HepG2 (cell line): ENCODE measurements around the gene DAZL. TPM values are rescaled to one million over a fixed set of nuclear protein-coding genes. Genes with fewer than 3 reads are reported as not detected.

ENCODE experiments used
- ATAC-seq: fragments of 200-7000 bp; cut with Tn5 transposase; 3 replicates; pipeline ENCODE4 v1.9.1; 2020; ENCODE audit warnings: mild to moderate bottlenecking, moderate library complexity
- BruUV-seq: library from RNA; stranded (reverse); fragments of 400-500 nt; replicated peaks from 2 replicates; lab custom pipeline; 2021; lab: Mats Ljungman, UMichigan
- CTCF ChIA-PET: fragments of 300-600 bp; formaldehyde crosslinking; extraction: SDS; loops from one replicate; lab custom pipeline; 2021; ENCODE audit warnings: low total read pairs, inconsistent platforms, low intra/inter-chr PET ratio; lab: Yijun Ruan, JAX
- POLR2A ChIA-PET: fragments of 350-600 bp; sonication (Branson Sonifier 250); formaldehyde crosslinking; loops from one replicate; lab custom pipeline; 2020; ENCODE audit warnings: antibody characterized with exemption, inconsistent platforms; lab: Yijun Ruan, JAX
- DNase-seq: peaks from one replicate; pipeline ENCODE4 v3.0.0-alpha.2; 2015; ENCODE audit warnings: low spot score
- FAIRE-seq: peaks from 3 replicates; lab custom pipeline; 2011; peaks lifted over from hg19 to GRCh38; lab: Jason Lieb, UNC
- H2AFZ ChIP-seq: one replicate; pipeline ENCODE4 v1.6.1; 2011; ENCODE audit warnings: low read length, inconsistent platforms
- H3K27ac ChIP-seq: fragments of 300-600 bp; 3 replicates; pipeline ENCODE4 v1.8.0; 2011; ENCODE audit warnings: mixed run types, mild to moderate bottlenecking, mixed read lengths, low read length, inconsistent platforms; ENCODE audit not compliant: insufficient read depth; ENCODE audit errors: extremely low read length
- H3K27me3 ChIP-seq, 2 experiments: fragments of 200-600 bp in 1 of 2; 2 replicates in 1 of 2; 3 replicates in 1 of 2; pipeline versions ENCODE4 v1.6.0 to v1.8.0; 2011; ENCODE audit warnings: low read length in 2 of 2, mild to moderate bottlenecking in 2 of 2, moderate library complexity in 2 of 2, inconsistent platforms in 1 of 2; ENCODE audit not compliant: insufficient read depth in 2 of 2, control insufficient read depth in 1 of 2
- H3K36me3 ChIP-seq, 2 experiments: fragments of 200-600 bp in 1 of 2; replicated peaks in 1 of 2; 2 replicates in 1 of 2; 3 replicates in 1 of 2; pipeline versions ENCODE4 v1.5.1 to v1.8.0; 2011; ENCODE audit warnings: low read length in 2 of 2, inconsistent platforms in 1 of 2; ENCODE audit not compliant: insufficient read depth in 2 of 2, control insufficient read depth in 1 of 2
- H3K4me1 ChIP-seq: 2 replicates; pipeline ENCODE4 v1.5.1; 2012; ENCODE audit warnings: low read length, inconsistent platforms; ENCODE audit not compliant: insufficient read depth
- H3K4me2 ChIP-seq: 2 replicates; pipeline ENCODE4 v1.6.0; 2011; ENCODE audit warnings: low read depth, low read length, inconsistent platforms
- H3K4me3 ChIP-seq, 3 experiments: fragments of 200-600 bp in 1 of 3; sonication (generic), shearing (Covaris generic) in 1 of 3; replicated peaks in 1 of 3; 2 replicates each; pipeline ENCODE4 v1.5.1; 2011 to 2016; ENCODE audit warnings: low read length in 3 of 3, inconsistent platforms in 2 of 3, low read depth in 2 of 3, mild to moderate bottlenecking in 2 of 3, control low read depth in 1 of 3, mixed read lengths in 1 of 3; ENCODE audit not compliant: insufficient read depth in 1 of 3
- H3K79me2 ChIP-seq: one replicate; pipeline ENCODE4 v1.6.1; 2011; ENCODE audit warnings: low read length, inconsistent platforms; ENCODE audit not compliant: insufficient read depth
- H3K9ac ChIP-seq: 2 replicates; pipeline ENCODE4 v1.6.0; 2011; ENCODE audit warnings: mild to moderate bottlenecking, low read depth, low read length, inconsistent platforms; ENCODE audit not compliant: insufficient read depth
- H3K9me3 ChIP-seq: 2 replicates; pipeline ENCODE4 v1.5.1; 2012; ENCODE audit warnings: mild to moderate bottlenecking, low read length
- H4K20me1 ChIP-seq: 2 replicates; pipeline ENCODE4 v1.6.0; 2011; ENCODE audit warnings: inconsistent platforms, mild to moderate bottlenecking, low read length, moderate library complexity; ENCODE audit not compliant: insufficient read depth
- CTCF ChIP-seq: sonication (generic); formaldehyde crosslinking; IDR thresholded peaks from 2 replicates; pipeline ENCODE4 v1.5.0; 2020; ENCODE audit warnings: mild to moderate bottlenecking, missing genetic modification reagents, moderate library complexity
- JUN ChIP-seq: sonication (generic); formaldehyde crosslinking; IDR thresholded peaks from 2 replicates; pipeline ENCODE4 v1.4.0; 2020; ENCODE audit warnings: mild to moderate bottlenecking, missing genetic modification reagents
- KDM3A ChIP-seq: IDR thresholded peaks from 2 replicates; pipeline ENCODE4 v1.6.1; 2018; ENCODE audit warnings: low read depth, missing compliant biosample characterization
- RXRB ChIP-seq: IDR thresholded peaks from 2 replicates; pipeline ENCODE4 v1.6.1; 2016; ENCODE audit warnings: borderline replicate concordance, missing genetic modification reagents, missing compliant biosample characterization
- ZNF17 ChIP-seq: sonication (generic); formaldehyde crosslinking; IDR thresholded peaks from 2 replicates; pipeline ENCODE4 v1.5.0; 2020; ENCODE audit warnings: mild to moderate bottlenecking, missing genetic modification reagents
- ZNF180 ChIP-seq: sonication (generic); formaldehyde crosslinking; IDR thresholded peaks from 2 replicates; pipeline ENCODE4 v1.4.0; 2020; ENCODE audit warnings: low read depth, missing genetic modification reagents, borderline replicate concordance
- ZNF614 ChIP-seq: IDR thresholded peaks from 2 replicates; pipeline ENCODE4 v1.6.1; 2018; ENCODE audit warnings: missing biosample characterization, missing genetic modification reagents, inconsistent platforms, borderline replicate concordance
- ZSCAN21 ChIP-seq: sonication (generic); formaldehyde crosslinking; IDR thresholded peaks from 2 replicates; pipeline ENCODE4 v1.8.0; 2022; ENCODE audit warnings: mild to moderate bottlenecking, missing genetic modification reagents, moderate library complexity, borderline replicate concordance
- WGBS: methylation state at CpG from one replicate; pipeline ENCODE4 v1.1.6; 2017; ENCODE audit warnings: low lambda C conversion rate; 5-methylcytosine and 5-hydroxymethylcytosine counted together
- in situ Hi-C: cut with HindIII; loops from 2 replicates; pipeline ENCODE4 v1.10.0; 2017; ENCODE audit warnings: low pct_unique_long_range_greater_than_20kb; ENCODE audit not compliant: extremely low pct_ligation_motif_present
- intact Hi-C: fragments of 100-400 bp; cut with micrococcal nuclease; formaldehyde crosslinking; loops from one replicate; pipeline ENCODE4 v1.10.0; 2022; ENCODE audit not compliant: unreplicated experiment
- polyA plus RNA-seq, 8 experiments: library from polyadenylated mRNA; depleted of rRNA in 3 of 8; stranded (reverse) in 7 of 8; unstranded in 1 of 8; fragments of >200 nt; fragmentation: Illumina TruSeq in 4 of 8; extraction: Trizol in 4 of 8; gene quantifications; 2 replicates each; pipeline versions ENCODE4 v1.2.1 to v1.2.3, GENCODE V29; 2011 to 2016; ENCODE audit warnings: low read depth in 4 of 8, missing spikeins in 1 of 8, mixed read lengths in 1 of 8; ENCODE audit not compliant: insufficient read depth in 1 of 8
- total RNA-seq, 5 experiments: library from RNA; depleted of rRNA; stranded (reverse); fragments of >200 nt; fragmentation: Illumina TruSeq; extraction: Trizol; gene quantifications; 2 replicates each; pipeline ENCODE4 v1.2.3, GENCODE V29; 2016; ENCODE audit warnings: low read depth in 1 of 5
- TF ChIP-seq, protein P1 (sequence below): IDR thresholded peaks from 2 replicates; pipeline ENCODE4 v1.6.1; 2016; ENCODE audit warnings: control low read depth

The DAZL gene
- total and polyA plus RNA-seq, 2 of the 13 experiments (the other 11 are each of a cell fraction or from before 2014, with no cell fraction given) = not detected

GRCh38 chr3:16633948-16634347, 28.7 kb upstream of the DAZL start (continued):
- no peak for TF ChIP-seq ZSCAN21 (CRISPR knock-in tag)
- no peak for TF ChIP-seq JUN
- no peak for TF ChIP-seq RXRB
- no peak for TF ChIP-seq KDM3A

- Histone ChIP-seq H3K27me3 (no peaks in the 10 kb centered on the region), H3K79me2 (no peaks in the 10 kb centered on the region), H3K27ac (no peak overlapping the region), H3K4me1 (no peaks in the 10 kb centered on the region), H3K9me3 (no peaks in the 10 kb centered on the region), H2AFZ (no peak overlapping the region), H3K9ac (no peak overlapping the region), H4K20me1 (no peaks in the 10 kb centered on the region), H3K4me2 (no peak overlapping the region), H3K36me3 (no peaks in the 10 kb centered on the region), H3K4me3 (no peak overlapping the region)
- intact Hi-C loops (no loop called here), in situ Hi-C loops (no loop called here)
- CTCF ChIA-PET = no interaction called here
- DNase-seq (no peak), FAIRE-seq (no peak), ATAC-seq (no peak)
- TF ChIP-seq ZSCAN21 (CRISPR knock-in tag) (no peak), CTCF (no peak), ZNF614 (CRISPR knock-in tag) (no peak), ZNF17 (CRISPR knock-in tag) (no peak), ZNF180 (no peak)
- TF ChIP-seq, protein P1, sequence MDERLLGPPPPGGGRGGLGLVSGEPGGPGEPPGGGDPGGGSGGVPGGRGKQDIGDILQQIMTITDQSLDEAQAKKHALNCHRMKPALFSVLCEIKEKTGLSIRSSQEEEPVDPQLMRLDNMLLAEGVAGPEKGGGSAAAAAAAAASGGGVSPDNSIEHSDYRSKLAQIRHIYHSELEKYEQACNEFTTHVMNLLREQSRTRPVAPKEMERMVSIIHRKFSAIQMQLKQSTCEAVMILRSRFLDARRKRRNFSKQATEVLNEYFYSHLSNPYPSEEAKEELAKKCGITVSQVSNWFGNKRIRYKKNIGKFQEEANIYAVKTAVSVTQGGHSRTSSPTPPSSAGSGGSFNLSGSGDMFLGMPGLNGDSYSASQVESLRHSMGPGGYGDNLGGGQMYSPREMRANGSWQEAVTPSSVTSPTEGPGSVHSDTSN (CRISPR knock-in tag) = no peak
- POLR2A ChIA-PET = no interaction called here
- no TSS peak for BruUV-seq
- WGBS = 33% methylated on average over 1 of the region's 2 CpGs
Observed at GRCh38 chr3:16632395-16632794, 27.2 kb upstream of the DAZL start.
